Tibial nerve (tissue), 4 donors: ENCODE measurements around the gene SPATA9. TPM values are rescaled to one million over a fixed set of nuclear protein-coding genes. Genes with fewer than 3 reads are reported as not detected.

ENCODE experiments used
- DNase-seq, 2 donors: peaks; one replicate each; pipeline ENCODE4 v3.0.0-alpha.2; 2019; ENCODE audit warnings: low spot score in 2 of 2
- H3K27ac ChIP-seq, 4 donors: fragments of 200-600 bp; sonication (generic) in 3 of 4; one replicate each; pipeline ENCODE4 v1.5.1; 2017 to 2019; ENCODE audit warnings: mild to moderate bottlenecking in 1 of 4
- H3K27me3 ChIP-seq, 2 donors: fragments of 200-600 bp; sonication (generic) in 1 of 2; one replicate each; pipeline versions ENCODE4 v1.5.1 to v1.6.0; 2017 to 2019
- H3K36me3 ChIP-seq, 3 donors: fragments of 200-600 bp; sonication (generic); one replicate each; pipeline ENCODE4 v1.5.1; 2018 to 2019
- H3K4me1 ChIP-seq, 4 donors: fragments of 200-600 bp; sonication (generic) in 3 of 4; one replicate each; pipeline ENCODE4 v1.5.1; 2017 to 2019
- H3K4me3 ChIP-seq, 4 donors: fragments of 200-600 bp; sonication (generic) in 3 of 4; one replicate each; pipeline ENCODE4 v1.5.1; 2017 to 2019; ENCODE audit warnings: mild to moderate bottlenecking in 1 of 4, moderate library complexity in 1 of 4
- H3K9me3 ChIP-seq, 4 donors: fragments of 200-600 bp; sonication (generic) in 3 of 4; one replicate each; pipeline ENCODE4 v1.5.1; 2017 to 2019
- EP300 ChIP-seq, 2 donors: sonication (generic); formaldehyde crosslinking; IDR thresholded peaks; one replicate each; pipeline ENCODE4 v1.6.1; 2017; ENCODE audit warnings: antibody characterized with exemption in 2 of 2, mild to moderate bottlenecking in 1 of 2
- POLR2A ChIP-seq, 2 donors: fragments of 450-650 bp; IDR thresholded peaks; one replicate each; pipeline ENCODE4 v1.6.1; 2017; ENCODE audit warnings: antibody characterized with exemption in 2 of 2, mild to moderate bottlenecking in 2 of 2, moderate library complexity in 2 of 2
- WGBS, 2 donors: methylation state at CpG; one replicate each; pipeline ENCODE4 v1.1.5; 2018; 5-methylcytosine and 5-hydroxymethylcytosine counted together
- total RNA-seq, 4 donors: library from RNA; depleted of rRNA; stranded (reverse); fragments of >200 nt; gene quantifications; one replicate each; pipeline ENCODE4 v1.1.0, GENCODE V29; 2016
- TF ChIP-seq, protein P1 (sequence below), 5 experiments: fragments of 200-600 bp in 3 of 5; fragments of 450-650 bp in 2 of 5; sonication (generic) in 3 of 5; IDR thresholded peaks; one replicate each; pipeline ENCODE4 v1.5.1; 2016 to 2019; ENCODE audit warnings: antibody characterized with exemption in 5 of 5, mild to moderate bottlenecking in 3 of 5, moderate library complexity in 2 of 5

The SPATA9 gene
- total RNA-seq, 4 donors from 2014 or later: 1.2 TPM; not detected in 3

DNA sequence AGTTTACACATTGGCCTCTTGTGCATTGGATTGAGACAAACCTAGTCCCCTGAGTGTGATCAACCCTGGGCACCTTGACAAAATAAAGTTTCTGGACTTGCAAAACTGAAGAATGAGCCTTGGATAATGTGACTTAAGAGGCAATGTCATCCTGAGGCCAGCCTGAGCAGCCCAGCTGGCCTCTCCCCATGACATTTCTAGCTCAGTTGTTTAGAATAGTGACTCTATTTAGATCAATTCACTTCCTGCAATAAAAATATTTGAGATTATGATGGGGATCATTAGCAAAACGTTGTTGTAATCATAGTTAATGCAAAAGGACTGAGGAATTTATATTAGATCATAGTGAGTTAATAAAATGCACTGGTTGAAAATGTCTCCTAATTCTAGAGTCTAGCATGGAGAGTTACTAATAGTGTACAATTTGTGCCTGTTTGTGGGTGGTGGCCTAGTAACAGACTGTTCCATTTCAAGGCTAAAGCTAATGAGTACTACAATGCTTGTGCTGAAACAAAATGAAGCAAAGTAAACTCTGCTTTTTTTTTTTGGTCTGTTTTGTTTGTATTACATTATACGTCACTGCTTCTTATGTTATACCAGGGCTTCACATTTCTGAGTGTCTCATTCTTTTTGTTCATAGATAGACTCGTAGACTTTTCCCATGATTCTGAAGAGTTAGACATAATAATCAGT lies 37.4 kb upstream of the SPATA9 start:
- peaks cover 0 to 45% (median 15%) of the 10 kb centered on the region in 4 donors for H3K4me1 ChIP-seq
- H3K27ac ChIP-seq: peak overlapping the region in 3 of 4 donors; percentile 48 to 82 (median 76)
- DNase-seq: peak in 1 of 2 donors; percentile 41
- H3K4me3 ChIP-seq: no peak overlapping the region
- H3K36me3 ChIP-seq: no peaks in the 10 kb centered on the region
- TF ChIP-seq EP300 (IDR thresholded peaks at IDR 0.05): peak in 1 of 2 donors; percentile 50
- TF ChIP-seq, protein P1, sequence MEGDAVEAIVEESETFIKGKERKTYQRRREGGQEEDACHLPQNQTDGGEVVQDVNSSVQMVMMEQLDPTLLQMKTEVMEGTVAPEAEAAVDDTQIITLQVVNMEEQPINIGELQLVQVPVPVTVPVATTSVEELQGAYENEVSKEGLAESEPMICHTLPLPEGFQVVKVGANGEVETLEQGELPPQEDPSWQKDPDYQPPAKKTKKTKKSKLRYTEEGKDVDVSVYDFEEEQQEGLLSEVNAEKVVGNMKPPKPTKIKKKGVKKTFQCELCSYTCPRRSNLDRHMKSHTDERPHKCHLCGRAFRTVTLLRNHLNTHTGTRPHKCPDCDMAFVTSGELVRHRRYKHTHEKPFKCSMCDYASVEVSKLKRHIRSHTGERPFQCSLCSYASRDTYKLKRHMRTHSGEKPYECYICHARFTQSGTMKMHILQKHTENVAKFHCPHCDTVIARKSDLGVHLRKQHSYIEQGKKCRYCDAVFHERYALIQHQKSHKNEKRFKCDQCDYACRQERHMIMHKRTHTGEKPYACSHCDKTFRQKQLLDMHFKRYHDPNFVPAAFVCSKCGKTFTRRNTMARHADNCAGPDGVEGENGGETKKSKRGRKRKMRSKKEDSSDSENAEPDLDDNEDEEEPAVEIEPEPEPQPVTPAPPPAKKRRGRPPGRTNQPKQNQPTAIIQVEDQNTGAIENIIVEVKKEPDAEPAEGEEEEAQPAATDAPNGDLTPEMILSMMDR (IDR thresholded peaks at IDR 0.05): no peak
- WGBS, 2 donors: 32 to 40% methylated on average over 3 of the region's 3 CpGs
- no peaks in the 10 kb centered on the region for H3K27me3 ChIP-seq
- H3K9me3 ChIP-seq: no peaks in the 10 kb centered on the region

DNA sequence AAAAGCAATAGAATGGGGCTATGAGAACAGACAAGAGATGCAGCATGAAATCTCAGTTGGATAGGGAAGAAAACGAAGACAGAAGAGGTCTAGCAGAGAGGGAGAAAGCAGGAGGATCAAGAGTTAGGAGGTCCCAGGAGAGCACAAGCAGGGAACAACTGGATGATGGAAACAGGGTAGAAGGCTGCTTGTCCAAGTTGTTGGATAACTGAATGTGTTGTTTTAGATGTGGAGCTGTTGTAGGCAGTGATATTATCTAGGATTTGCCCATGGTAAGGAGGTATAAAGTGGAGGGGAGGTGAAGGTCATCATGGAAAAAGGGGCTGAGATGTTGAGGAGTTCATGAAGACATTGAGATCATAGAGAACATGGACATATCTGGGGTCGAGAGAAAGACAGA lies 35.9 kb upstream of the SPATA9 start:
- peaks cover 0 to 41% (median 15%) of the 10 kb centered on the region in 4 donors for H3K4me1 ChIP-seq
- 85 to 90% methylated on average over 2 of the region's 2 CpGs for WGBS, 2 donors
- no peaks in the 10 kb centered on the region for H3K27me3 ChIP-seq
- no peaks in the 10 kb centered on the region for H3K9me3 ChIP-seq
- no peak overlapping the region for H3K4me3 ChIP-seq
- H3K36me3 ChIP-seq: no peaks in the 10 kb centered on the region
- no peak for TF ChIP-seq POLR2A (IDR thresholded peaks at IDR 0.05)
- TF ChIP-seq EP300 (IDR thresholded peaks at IDR 0.05): no peak
- TF ChIP-seq, protein P1 (IDR thresholded peaks at IDR 0.05): no peak
- no peak overlapping the region for H3K27ac ChIP-seq
- DNase-seq: no peak

DNA sequence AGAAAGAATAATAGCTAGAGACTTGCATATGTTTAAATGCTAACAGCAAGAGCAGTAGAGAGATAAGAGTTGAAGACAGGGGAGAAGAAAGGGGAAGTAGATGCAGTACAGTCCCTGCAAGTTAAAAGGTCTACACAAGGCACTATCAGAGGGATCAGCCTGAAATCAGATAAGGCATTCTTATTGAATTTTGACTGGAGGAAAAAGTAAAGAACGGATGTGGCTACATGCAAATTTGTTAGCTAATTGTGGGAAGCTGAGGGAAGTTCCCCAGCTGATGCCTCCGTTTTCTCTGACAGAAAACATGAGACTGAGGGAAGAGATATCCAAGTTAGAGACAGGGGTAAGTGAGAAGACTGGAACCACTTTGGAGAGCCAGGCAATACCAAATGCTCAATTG lies 35.4 kb upstream of the SPATA9 start:
- Histone ChIP-seq H3K27me3 (no peaks in the 10 kb centered on the region), H3K9me3 (no peaks in the 10 kb centered on the region), H3K4me3 (no peak overlapping the region), H3K4me1 (peaks cover 0 to 36% (median 15%) of the 10 kb centered on the region in 4 donors), H3K27ac (no peak overlapping the region), H3K36me3 (no peaks in the 10 kb centered on the region)
- 83 to 84% methylated on average over 2 of the region's 2 CpGs for WGBS, 2 donors
- TF ChIP-seq, protein P1 (IDR thresholded peaks at IDR 0.05): no peak
- TF ChIP-seq POLR2A (IDR thresholded peaks at IDR 0.05): no peak
- TF ChIP-seq EP300 (IDR thresholded peaks at IDR 0.05): no peak
- DNase-seq: no peak

DNA sequence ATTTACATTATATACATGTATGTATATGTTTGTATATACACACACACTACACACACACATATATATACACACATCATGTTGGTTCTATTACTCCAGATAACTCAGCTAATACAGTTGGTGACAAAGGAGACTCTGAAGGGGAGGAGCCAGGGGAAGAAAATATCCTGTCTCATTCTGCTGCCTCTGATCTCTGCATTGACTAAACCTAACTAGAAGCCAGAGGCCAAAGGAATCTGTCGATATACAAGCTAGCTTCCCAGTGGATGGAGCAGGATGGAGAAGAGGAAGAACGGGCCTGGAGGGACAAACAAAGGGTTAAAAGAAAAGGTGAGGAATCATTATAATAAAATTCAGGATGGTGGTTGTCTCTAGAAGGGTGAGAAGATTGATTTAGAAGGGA lies 34.6 kb upstream of the SPATA9 start:
- no peak for DNase-seq
- 89 to 95% methylated on average over 2 of the region's 2 CpGs for WGBS, 2 donors
- H3K9me3 ChIP-seq: no peaks in the 10 kb centered on the region
- no peak overlapping the region for H3K4me3 ChIP-seq
- no peak overlapping the region for H3K27ac ChIP-seq
- H3K36me3 ChIP-seq: no peaks in the 10 kb centered on the region
- TF ChIP-seq, protein P1 (IDR thresholded peaks at IDR 0.05): no peak
- TF ChIP-seq POLR2A (IDR thresholded peaks at IDR 0.05) (no peak), EP300 (IDR thresholded peaks at IDR 0.05) (no peak)
- H3K4me1 ChIP-seq: peaks cover 0 to 31% (median 15%) of the 10 kb centered on the region in 4 donors
- no peaks in the 10 kb centered on the region for H3K27me3 ChIP-seq

DNA sequence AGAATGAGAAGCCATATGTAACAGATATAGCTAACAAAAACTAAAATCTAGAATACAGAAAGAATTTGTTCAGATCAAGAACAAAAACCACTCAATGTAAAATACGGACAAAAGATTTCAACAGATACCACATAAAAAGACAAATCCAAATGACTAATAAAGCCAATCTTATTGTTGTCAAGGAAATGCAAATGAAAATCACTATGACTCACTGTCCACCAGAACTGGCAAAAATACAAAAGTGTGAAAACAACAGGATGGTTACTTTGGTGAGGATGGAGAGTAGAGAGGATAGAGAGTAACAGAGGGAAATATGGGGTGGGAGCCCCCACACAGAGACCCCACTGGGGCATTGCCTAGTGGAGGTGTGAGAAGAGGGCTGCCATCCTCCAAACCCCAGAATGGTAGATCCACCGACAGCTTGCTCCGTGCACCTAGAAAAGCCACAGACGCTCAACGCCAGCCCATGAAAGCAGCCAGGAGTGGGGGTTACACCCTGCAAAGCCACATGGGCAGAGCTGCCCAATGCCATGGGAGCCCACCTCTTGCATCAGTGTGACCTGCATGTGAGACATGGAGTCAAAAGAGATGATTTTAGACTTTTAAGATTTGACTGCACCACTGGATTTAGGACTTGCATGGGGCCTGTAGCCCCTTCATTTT lies 33.1 kb upstream of the SPATA9 start:
- Histone ChIP-seq H3K36me3 (no peaks in the 10 kb centered on the region), H3K9me3 (no peaks in the 10 kb centered on the region), H3K27ac (no peak overlapping the region), H3K27me3 (no peaks in the 10 kb centered on the region), H3K4me3 (no peak overlapping the region), H3K4me1 (peaks cover 0 to 16% (median 9%) of the 10 kb centered on the region in 4 donors)
- no peak for DNase-seq
- WGBS, 2 donors: 82 to 88% methylated on average over 5 of the region's 5 CpGs
- TF ChIP-seq, protein P1 (IDR thresholded peaks at IDR 0.05): no peak
- TF ChIP-seq POLR2A (IDR thresholded peaks at IDR 0.05): no peak
